GM13977 (cell line): ENCODE data around the gene UBAP1L.
"Not testable (repeated sequence)": the region's sequence is repeated elsewhere in the genome, so short reads cannot be mapped to it uniquely, and the experiment has no call there.

Experiments
- DNase-seq: peaks from one replicate; pipeline ENCODE4 v3.0.0; 2012; ENCODE audit warnings: low spot score
- in situ Hi-C: fragments of 300-500 bp; cut with MboI; formaldehyde crosslinking; loops from one replicate; pipeline ENCODE4 v1.12.0; 2022; ENCODE audit warnings: low sequenced_read_pairs, low pct_unique_long_range_greater_than_20kb, mixed read lengths, inconsistent platforms; ENCODE audit not compliant: unreplicated experiment
- TF ChIP-seq, protein P1 (sequence below): IDR thresholded peaks from 2 replicates; pipeline ENCODE4 v1.5.1; 2012; ENCODE audit warnings: mild to moderate bottlenecking, control low read depth; ENCODE audit not compliant: insufficient read depth; ENCODE audit errors: extremely low read depth, missing control alignments

The UBAP1L gene

DNA sequence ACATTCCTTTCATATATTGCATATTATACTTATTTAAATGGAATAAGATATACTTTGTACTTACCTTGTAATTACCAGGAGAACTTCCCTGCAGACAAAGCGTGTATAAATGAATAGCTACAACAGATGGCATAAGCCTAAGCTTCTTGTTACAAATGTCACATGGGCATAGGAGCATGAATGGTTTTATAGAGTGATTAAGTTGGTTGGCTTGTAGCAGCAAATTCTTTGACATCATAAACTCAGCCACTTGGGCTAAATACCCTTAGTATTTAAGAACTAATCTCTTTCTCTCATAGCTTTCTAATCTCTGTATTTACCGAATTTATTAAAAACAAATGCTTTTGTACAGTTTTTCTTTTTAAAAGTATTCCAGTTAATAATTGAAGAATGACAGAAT is at the start of gene UBAP1L:
Gene UBAP1L (minus strand): TSS at position 115 of the 400 bp plus-strand sequence. CDS start 8,985 bp downstream, outside the sequence.
- in situ Hi-C loops, result no loop called here
- TF ChIP-seq, protein P1, sequence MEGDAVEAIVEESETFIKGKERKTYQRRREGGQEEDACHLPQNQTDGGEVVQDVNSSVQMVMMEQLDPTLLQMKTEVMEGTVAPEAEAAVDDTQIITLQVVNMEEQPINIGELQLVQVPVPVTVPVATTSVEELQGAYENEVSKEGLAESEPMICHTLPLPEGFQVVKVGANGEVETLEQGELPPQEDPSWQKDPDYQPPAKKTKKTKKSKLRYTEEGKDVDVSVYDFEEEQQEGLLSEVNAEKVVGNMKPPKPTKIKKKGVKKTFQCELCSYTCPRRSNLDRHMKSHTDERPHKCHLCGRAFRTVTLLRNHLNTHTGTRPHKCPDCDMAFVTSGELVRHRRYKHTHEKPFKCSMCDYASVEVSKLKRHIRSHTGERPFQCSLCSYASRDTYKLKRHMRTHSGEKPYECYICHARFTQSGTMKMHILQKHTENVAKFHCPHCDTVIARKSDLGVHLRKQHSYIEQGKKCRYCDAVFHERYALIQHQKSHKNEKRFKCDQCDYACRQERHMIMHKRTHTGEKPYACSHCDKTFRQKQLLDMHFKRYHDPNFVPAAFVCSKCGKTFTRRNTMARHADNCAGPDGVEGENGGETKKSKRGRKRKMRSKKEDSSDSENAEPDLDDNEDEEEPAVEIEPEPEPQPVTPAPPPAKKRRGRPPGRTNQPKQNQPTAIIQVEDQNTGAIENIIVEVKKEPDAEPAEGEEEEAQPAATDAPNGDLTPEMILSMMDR, result no peak
- no peak for DNase-seq

DNA sequence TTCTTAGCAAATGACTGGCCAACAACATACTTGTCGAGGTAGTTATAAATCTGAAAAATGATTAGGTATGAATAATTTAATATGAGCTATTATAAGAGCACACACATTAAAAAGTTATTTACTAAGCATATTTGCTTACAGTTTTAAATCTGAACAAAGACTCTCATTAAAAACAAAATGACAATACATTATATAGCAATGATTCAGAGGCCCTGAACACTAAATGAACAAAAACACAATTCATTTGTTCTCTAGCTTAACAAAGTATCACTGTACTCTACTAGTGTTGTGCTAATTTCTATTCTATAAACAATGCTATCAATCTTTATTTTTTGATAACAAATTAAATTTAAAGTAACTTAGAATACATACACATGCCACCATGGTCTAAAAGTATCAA is 49.1 kb upstream of the UBAP1L start:
- DNase-seq, result no peak
- TF ChIP-seq, protein P1, result no peak
- in situ Hi-C loops, result no loop called here

DNA sequence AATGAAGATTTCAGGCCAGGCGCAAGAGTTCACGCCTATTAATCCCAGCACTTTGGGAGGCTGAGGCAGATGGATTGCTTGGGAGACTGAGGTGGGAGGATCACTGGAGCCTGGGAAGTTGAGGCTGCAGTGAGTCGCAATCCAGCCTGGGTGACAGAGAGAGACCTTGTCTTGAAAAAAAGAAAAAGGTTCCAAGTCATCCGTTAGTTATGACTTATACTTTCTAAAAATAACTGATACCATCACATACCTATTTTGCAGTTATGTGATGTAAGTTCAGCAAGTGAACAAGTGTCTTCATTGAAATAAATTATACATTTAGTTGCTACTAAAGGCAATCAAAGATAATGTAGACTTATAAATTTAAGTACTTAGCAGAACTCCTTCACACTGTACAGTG is 48.0 kb upstream of the UBAP1L start:
- DNase-seq, result no peak
- in situ Hi-C loops, result no loop called here
- TF ChIP-seq, protein P1, result no peak

DNA sequence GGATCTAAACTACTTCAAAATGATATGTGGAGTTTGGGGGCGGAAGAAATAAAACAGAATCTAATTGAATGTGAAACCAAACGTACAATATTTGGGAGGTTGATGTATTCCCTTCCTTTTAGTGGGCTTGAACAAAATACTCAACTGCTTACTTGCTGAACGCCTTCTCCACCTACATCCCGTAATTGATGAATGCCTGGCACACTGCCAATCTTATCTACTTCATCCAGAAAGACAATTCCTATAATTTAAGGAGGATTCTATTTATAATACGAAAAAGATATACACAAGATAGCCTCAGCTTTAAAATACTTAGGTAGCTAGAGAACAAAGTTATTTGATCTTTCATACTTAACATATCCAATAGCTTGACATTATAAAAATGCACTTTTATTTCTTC is 41.7 kb upstream of the UBAP1L start:
- TF ChIP-seq, protein P1, result no peak
- in situ Hi-C loops, result no loop called here
- DNase-seq, result no peak

DNA sequence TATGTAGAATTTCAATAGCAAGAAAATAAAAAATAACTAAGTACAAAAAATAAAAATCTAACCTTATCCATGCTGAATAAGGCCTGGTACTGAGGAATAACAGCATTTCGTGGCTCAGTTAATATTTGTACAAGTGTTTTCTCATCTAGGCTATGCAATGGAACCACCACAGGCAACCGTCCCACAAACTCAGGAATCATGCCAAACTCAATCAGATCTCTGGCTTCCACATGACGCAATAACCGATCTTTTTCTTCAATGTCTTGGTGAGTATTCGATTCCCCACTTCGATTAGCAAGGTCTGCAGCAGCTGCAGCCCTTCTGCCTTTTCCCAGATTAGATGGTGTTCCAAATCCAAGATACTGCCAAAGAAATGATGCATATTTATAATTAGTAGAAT is 39.7 kb upstream of the UBAP1L start:
- in situ Hi-C loops, result no loop called here
- DNase-seq, result no peak
- TF ChIP-seq, protein P1, result no peak

DNA sequence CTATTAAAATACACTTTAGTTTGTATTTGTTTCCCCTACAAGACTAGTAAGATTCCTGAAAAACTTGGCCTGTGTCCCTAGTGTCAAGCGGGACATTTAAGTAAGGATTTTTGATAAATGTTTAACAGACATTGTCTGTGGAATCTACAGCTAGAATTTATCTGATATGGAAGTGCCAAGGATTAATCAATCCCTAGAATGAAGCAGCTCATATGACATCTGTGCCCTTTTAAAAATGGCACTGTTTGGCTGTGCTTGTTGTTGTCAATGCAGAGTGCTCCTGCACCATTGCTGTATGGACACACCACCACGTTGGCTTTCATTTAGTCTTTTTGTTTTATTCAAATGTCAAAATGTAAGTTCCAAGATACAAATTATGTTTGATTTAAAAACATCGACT is 32.9 kb upstream of the UBAP1L start:
- in situ Hi-C loops, result no loop called here
- no peak for DNase-seq
- TF ChIP-seq, protein P1, result no peak

DNA sequence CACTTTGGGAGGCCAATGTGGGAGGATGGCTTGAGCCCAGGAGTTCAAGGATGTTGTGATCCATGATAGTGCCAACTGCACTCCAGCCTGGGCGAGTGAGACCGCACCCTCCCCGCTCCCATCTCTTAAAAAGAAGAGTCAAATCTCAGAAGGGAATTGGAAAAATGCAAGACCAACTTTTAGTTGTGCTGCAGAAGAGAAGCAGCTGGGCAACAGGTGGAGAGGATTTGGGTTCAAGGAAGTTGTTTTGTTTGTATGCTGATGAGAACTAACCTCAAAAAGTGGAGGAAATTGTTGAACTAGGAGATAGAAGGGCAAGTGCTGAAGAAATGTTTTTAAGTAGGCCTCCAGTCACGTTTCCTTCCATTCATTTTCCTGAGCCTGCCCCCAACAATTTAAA is 31.4 kb upstream of the UBAP1L start:
- in situ Hi-C loops, result no loop called here
- DNase-seq, result no peak
- TF ChIP-seq, protein P1, result no peak

DNA sequence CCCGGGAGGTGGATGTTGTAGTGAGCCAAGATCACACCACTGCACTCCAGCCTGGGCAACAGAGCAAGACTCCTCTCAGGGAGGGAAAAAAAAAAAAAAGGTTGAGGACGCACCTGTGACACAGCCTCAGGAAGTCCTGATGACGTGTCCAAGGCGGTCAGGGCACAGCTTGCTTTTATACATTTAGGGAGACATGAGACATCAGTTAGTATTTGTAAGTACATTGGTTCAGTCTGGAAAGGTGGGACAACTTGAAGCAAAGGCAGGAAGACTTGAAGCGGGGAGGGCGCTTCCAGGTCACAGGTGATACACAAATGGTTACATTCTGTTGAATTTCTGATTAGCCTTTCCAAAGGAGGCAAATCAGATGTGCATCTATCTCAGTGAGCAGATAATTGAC is 23.6 kb upstream of the UBAP1L start:
- DNase-seq, in situ Hi-C loops: not testable (repeated sequence)

DNA sequence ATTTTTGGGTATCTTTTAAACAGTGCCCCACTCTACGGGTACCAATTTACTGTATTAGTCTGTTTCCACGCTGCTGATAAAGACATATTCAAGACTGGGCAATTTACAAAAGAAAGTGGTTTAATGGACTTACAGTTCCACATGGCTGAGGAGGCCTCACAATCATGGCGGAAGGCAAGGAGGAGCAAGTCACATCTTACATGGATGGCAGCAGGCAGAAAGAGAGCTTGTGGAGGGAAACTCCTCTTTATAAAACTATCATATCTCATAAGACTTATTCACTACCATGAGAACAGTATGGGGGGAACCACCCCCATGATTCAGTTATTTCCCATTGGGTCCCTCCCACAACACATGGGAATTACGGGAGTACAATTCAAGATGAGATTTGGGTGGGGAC is 22.9 kb upstream of the UBAP1L start:
- DNase-seq, in situ Hi-C loops: not testable (repeated sequence)

DNA sequence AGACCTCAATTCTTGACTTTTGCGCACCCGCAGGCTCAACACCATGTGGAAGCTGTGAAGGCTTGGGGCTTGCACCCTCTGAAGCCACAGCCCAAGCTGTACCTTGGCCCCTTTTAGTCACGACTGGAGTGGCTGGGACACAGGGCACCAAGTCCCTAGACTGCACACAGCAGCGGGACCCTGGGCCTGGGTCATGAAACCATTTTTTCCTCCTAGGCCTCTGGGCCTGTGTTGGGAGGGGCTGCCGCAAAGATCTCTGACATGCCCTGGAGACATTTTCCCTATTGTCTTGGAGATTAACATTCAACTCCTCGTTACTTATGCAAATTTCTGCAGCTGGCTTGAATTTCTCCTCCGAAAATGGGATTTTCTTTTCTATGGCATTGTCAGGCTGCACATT is 22.1 kb upstream of the UBAP1L start:
- DNase-seq, in situ Hi-C loops: not testable (repeated sequence)
